Neural cell (in vitro differentiated cells): ENCODE data around the gene GRIA2.

ENCODE experiments used
- CTCF ChIP-seq: fragments of 450-650 bp; IDR thresholded peaks from 2 replicates; pipeline ENCODE4 v1.5.1; 2014; ENCODE audit warnings: antibody characterized with exemption, mild to moderate bottlenecking, moderate library complexity; ENCODE audit not compliant: poor library complexity, severe bottlenecking
- EP300 ChIP-seq: fragments of 450-650 bp; conservative IDR thresholded peaks from 2 replicates; pipeline ENCODE4 v1.6.1; 2014; ENCODE audit warnings: antibody characterized with exemption, mild to moderate bottlenecking, moderate library complexity; ENCODE audit not compliant: poor library complexity, severe bottlenecking
- POLR2AphosphoS5 ChIP-seq: IDR thresholded peaks from 2 replicates; pipeline ENCODE4 v1.6.1; 2012
- RAD21 ChIP-seq: fragments of 450-650 bp; conservative IDR thresholded peaks from 2 replicates; pipeline ENCODE4 v1.6.1; 2014; ENCODE audit warnings: antibody characterized with exemption, mild to moderate bottlenecking, moderate library complexity
- REST ChIP-seq: IDR thresholded peaks from 2 replicates; pipeline ENCODE4 v1.6.1; 2012; ENCODE audit warnings: borderline replicate concordance

- TF ChIP-seq CTCF: no peak
- no peak for TF ChIP-seq POLR2AphosphoS5
- no peak for TF ChIP-seq REST
- no peak for TF ChIP-seq RAD21
- TF ChIP-seq EP300: no peak
Observed at GRCh38 chr4:157358439-157358838, 137.9 kb downstream of the GRIA2 start.
